Fibroblast of lung (primary cell): ENCODE results near the gene GPX4. TPM values are rescaled to one million over a fixed set of nuclear protein-coding genes. Genes with fewer than 3 reads are reported as not detected.

Experiments
- DNase-seq, 2 donors: peaks; one replicate each; pipeline versions ENCODE4 v3.0.0 to v3.0.0-alpha.2; 2010; ENCODE audit warnings: low read depth in 2 of 2
- H2AFZ ChIP-seq: 2 replicates; pipeline ENCODE4 v1.5.1; 2012; ENCODE audit warnings: low read length, control low read depth, inconsistent platforms
- H3K27ac ChIP-seq: 2 replicates; pipeline ENCODE4 v1.5.1; 2011; ENCODE audit warnings: low read length, control low read depth; ENCODE audit not compliant: insufficient read depth
- H3K27me3 ChIP-seq: 2 replicates; pipeline ENCODE4 v1.5.1; 2011; ENCODE audit warnings: mild to moderate bottlenecking, low read length; ENCODE audit not compliant: control insufficient read depth, insufficient read depth
- H3K36me3 ChIP-seq: 2 replicates; pipeline ENCODE4 v1.5.1; 2011; ENCODE audit warnings: low read length; ENCODE audit not compliant: control insufficient read depth, insufficient read depth
- H3K4me1 ChIP-seq: 2 replicates; pipeline ENCODE4 v1.5.1; 2011; ENCODE audit warnings: low read length; ENCODE audit not compliant: control insufficient read depth, insufficient read depth; ENCODE audit errors: extremely low read depth
- H3K4me2 ChIP-seq: 2 replicates; pipeline ENCODE4 v1.5.1; 2011; ENCODE audit warnings: low read length, control low read depth; ENCODE audit not compliant: insufficient read depth; ENCODE audit errors: extremely low read depth
- H3K4me3 ChIP-seq, 4 experiments: fragments of 200-600 bp in 1 of 4; sonication (generic) in 1 of 4; replicated peaks in 1 of 4; 2 replicates each; pipeline ENCODE4 v1.5.1; 2011 to 2016; ENCODE audit warnings: low read length in 4 of 4, low read depth in 3 of 4, mild to moderate bottlenecking in 3 of 4, control low read depth in 2 of 4, inconsistent platforms in 1 of 4, mixed read lengths in 1 of 4; ENCODE audit not compliant: insufficient read depth in 1 of 4; ENCODE audit errors: control extremely low read depth in 1 of 4
- H3K79me2 ChIP-seq: 2 replicates; pipeline ENCODE4 v1.5.1; 2012; ENCODE audit warnings: mild to moderate bottlenecking, low read length, inconsistent platforms; ENCODE audit not compliant: control insufficient read depth, insufficient read depth
- H3K9ac ChIP-seq: 2 replicates; pipeline ENCODE4 v1.5.1; 2011; ENCODE audit warnings: mild to moderate bottlenecking, low read length, control low read depth; ENCODE audit not compliant: insufficient read depth
- H3K9me3 ChIP-seq: 2 replicates; pipeline ENCODE4 v1.5.1; 2012; ENCODE audit warnings: low read depth, low read length; ENCODE audit not compliant: control insufficient read depth, insufficient read depth
- H4K20me1 ChIP-seq: 2 replicates; pipeline ENCODE4 v1.5.1; 2011; ENCODE audit warnings: low read length; ENCODE audit not compliant: control insufficient read depth, insufficient read depth; ENCODE audit errors: extremely low read depth
- EZH2 ChIP-seq: IDR thresholded peaks from 2 replicates; pipeline ENCODE4 v1.5.1; 2012; ENCODE audit warnings: low read length, control low read depth, mild to moderate bottlenecking; ENCODE audit errors: missing control alignments
- polyA plus RNA-seq, 2 donors: library from polyadenylated mRNA; depleted of rRNA in 1 of 2; stranded (reverse) in 1 of 2; unstranded in 1 of 2; fragments of >200 nt; gene quantifications; 2 replicates each; pipeline ENCODE4 v1.2.1, GENCODE V29; 2011 to 2012; ENCODE audit warnings: missing spikeins in 1 of 2
- total RNA-seq: library from RNA; depleted of rRNA; stranded (reverse); fragments of >200 nt; gene quantifications from 2 replicates; pipeline ENCODE4 v1.2.1, GENCODE V29; 2014
- TF ChIP-seq, protein P1 (sequence below), 2 donors: IDR thresholded peaks in 1 of 2; conservative IDR thresholded peaks in 1 of 2; 1 replicate in 1 of 2; 2 replicates in 1 of 2; pipeline ENCODE4 v1.5.1; 2011 to 2012; ENCODE audit warnings: low read length in 2 of 2, control low read depth in 1 of 2, inconsistent platforms in 1 of 2, low read depth in 1 of 2, mild to moderate bottlenecking in 1 of 2

Gene GPX4
- total and polyA plus RNA-seq, 2 donors (not counting 1 experiment from before 2014, with no cell fraction given) = 325 to 430 TPM

DNA sequence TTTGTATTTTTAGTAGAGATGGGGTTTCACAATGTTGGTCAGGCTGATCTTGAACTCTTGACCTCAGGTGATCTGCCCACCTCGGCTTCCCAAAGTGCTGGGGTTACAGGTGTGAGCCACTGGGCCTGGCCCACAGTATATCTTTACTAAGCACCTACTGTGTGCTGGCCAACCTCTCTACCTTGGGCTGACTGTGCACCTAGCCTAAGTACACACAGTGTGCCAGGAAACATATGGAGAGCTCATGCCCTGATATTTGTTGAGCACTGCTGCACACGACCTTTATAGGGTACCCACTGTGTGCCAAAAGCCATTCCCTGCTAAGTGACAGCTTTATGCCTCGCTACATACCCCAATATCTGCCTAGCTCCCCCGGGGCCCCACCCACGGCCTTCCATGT lies 43.1 kb upstream of the GPX4 start:
- H3K27me3 ChIP-seq = no peaks in the 10 kb centered on the region
- H3K27ac ChIP-seq = no peak overlapping the region
- no peak for TF ChIP-seq EZH2
- H3K4me3 ChIP-seq = no peak overlapping the region
- no peak overlapping the region for H3K9ac ChIP-seq
- DNase-seq = no peak
- no peaks in the 10 kb centered on the region for H3K79me2 ChIP-seq
- no peak overlapping the region for H3K4me2 ChIP-seq
- H2AFZ ChIP-seq = no peak overlapping the region
- H3K36me3 ChIP-seq = no peaks in the 10 kb centered on the region
- no peaks in the 10 kb centered on the region for H4K20me1 ChIP-seq
- peaks cover 5% of the 10 kb centered on the region for H3K9me3 ChIP-seq
- no peaks in the 10 kb centered on the region for H3K4me1 ChIP-seq

DNA sequence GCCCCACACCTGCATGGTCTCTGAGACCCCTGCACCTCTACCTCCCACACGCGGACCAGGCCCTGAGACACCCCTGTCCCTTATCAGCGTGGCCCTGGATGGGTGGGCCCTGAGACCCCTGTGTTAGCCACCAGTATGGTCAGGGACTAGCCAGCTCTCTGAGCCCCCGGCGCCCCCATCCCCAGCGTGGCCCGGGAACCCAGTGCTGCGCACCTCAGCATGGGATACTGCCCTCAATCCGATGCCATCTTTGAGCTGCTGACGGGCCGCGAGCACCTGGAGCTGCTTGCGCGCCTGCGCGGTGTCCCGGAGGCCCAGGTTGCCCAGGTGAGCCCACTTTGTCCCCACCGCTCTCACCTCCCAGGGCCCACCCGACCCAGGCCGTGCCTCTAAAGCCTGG lies 41.8 kb upstream of the GPX4 start:
- Histone ChIP-seq H3K9ac (no peak overlapping the region), H3K27me3 (no peaks in the 10 kb centered on the region), H3K36me3 (no peaks in the 10 kb centered on the region), H3K27ac (no peak overlapping the region), H3K4me3 (no peak overlapping the region), H3K4me2 (no peak overlapping the region), H3K79me2 (no peaks in the 10 kb centered on the region), H2AFZ (no peak overlapping the region), H3K4me1 (no peaks in the 10 kb centered on the region), H4K20me1 (no peaks in the 10 kb centered on the region), H3K9me3 (peaks cover 3% of the 10 kb centered on the region)
- TF ChIP-seq, protein P1, sequence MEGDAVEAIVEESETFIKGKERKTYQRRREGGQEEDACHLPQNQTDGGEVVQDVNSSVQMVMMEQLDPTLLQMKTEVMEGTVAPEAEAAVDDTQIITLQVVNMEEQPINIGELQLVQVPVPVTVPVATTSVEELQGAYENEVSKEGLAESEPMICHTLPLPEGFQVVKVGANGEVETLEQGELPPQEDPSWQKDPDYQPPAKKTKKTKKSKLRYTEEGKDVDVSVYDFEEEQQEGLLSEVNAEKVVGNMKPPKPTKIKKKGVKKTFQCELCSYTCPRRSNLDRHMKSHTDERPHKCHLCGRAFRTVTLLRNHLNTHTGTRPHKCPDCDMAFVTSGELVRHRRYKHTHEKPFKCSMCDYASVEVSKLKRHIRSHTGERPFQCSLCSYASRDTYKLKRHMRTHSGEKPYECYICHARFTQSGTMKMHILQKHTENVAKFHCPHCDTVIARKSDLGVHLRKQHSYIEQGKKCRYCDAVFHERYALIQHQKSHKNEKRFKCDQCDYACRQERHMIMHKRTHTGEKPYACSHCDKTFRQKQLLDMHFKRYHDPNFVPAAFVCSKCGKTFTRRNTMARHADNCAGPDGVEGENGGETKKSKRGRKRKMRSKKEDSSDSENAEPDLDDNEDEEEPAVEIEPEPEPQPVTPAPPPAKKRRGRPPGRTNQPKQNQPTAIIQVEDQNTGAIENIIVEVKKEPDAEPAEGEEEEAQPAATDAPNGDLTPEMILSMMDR (conservative IDR thresholded peaks at IDR 0.05 in 1 of 2, IDR thresholded peaks at IDR 0.05 in 1 of 2; ENCODE audit: low read depth in 1 of 2, low read length in 2 of 2) = no peak
- TF ChIP-seq EZH2 = no peak
- DNase-seq = no peak

DNA sequence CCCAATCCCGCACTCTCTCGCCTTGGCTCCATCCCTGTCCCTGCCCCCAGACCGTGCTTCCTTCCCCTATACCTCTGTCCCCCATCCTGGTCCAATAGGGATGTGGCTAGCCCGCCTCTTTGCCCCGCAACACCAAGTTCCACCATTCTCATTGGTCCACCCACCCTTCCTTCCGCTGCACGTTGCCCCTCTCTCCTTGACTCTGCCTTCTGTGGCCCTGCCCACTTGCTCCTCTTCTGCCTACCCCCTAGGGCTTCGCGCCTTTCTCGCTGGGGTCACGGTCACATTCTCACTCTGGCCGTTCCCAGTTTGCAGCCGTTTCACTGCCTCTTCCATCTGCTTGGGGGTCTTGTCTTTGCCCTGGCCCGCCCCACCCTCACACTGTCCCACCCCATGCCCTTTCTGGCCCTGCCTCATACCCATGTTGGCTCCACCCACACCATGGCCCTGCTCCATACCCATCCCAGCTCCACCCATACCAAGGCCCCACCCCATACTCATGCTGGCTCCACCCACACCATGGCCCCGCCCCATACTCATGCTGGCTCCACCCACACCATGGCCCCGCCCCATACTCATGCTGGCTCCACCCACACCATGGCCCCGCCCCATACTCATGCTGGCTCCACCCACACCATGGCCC lies 41.3 kb upstream of the GPX4 start:
- no peak overlapping the region for H3K27ac ChIP-seq
- H3K4me2 ChIP-seq = no peak overlapping the region
- TF ChIP-seq EZH2 = no peak
- TF ChIP-seq, protein P1 (conservative IDR thresholded peaks at IDR 0.05 in 1 of 2, IDR thresholded peaks at IDR 0.05 in 1 of 2; ENCODE audit: low read depth in 1 of 2, low read length in 2 of 2) = no peak
- no peak for DNase-seq
- H3K36me3 ChIP-seq = no peaks in the 10 kb centered on the region
- H2AFZ ChIP-seq = no peak overlapping the region
- H3K9me3 ChIP-seq = no peaks in the 10 kb centered on the region
- H3K79me2 ChIP-seq = no peaks in the 10 kb centered on the region
- H3K4me3 ChIP-seq = no peak overlapping the region
- no peaks in the 10 kb centered on the region for H3K4me1 ChIP-seq
- H3K9ac ChIP-seq = no peak overlapping the region
- no peaks in the 10 kb centered on the region for H3K27me3 ChIP-seq
- no peaks in the 10 kb centered on the region for H4K20me1 ChIP-seq
